ENCODE measurements around the gene SNX1.

SNX1 gene

GRCh38 chr15:64127521-64128270, 31.9 kb downstream of the SNX1 start:
- ChIA-PET CTCF (no interaction called here), POLR2A (ENCODE audit: low non-redundant PET) (no interaction called here)
- no peak for TF ChIP-seq CTCF (conservative IDR thresholded peaks at IDR 0.05; ENCODE audit: low read depth)
- no peak for DNase-seq (ENCODE audit: low spot score)
- H3K27ac ChIP-seq: no peak overlapping the region

GRCh38 chr15:64130159-64130558, 34.4 kb downstream of the SNX1 start:
- CTCF ChIA-PET: interaction anchor here (0.6 to 2.1 kb wide), 2 partner anchors 23 to 51 kb away, joined by 3 to 7 read pairs; no protein-coding TSS in a partner anchor
- DNase-seq (ENCODE audit: low spot score): no peak
- no peak overlapping the region for H3K27ac ChIP-seq
- POLR2A ChIA-PET (ENCODE audit: low non-redundant PET): no interaction called here
- TF ChIP-seq CTCF (conservative IDR thresholded peaks at IDR 0.05; ENCODE audit: low read depth): no peak

GRCh38 chr15:64131547-64131946, 35.8 kb downstream of the SNX1 start:
- ChIA-PET POLR2A (ENCODE audit: low non-redundant PET) (no interaction called here), CTCF (interaction anchor here (0.9 to 2.1 kb wide), 4 partner anchors 9 to 22 kb away, joined by 3 to 7 read pairs (median 4); no protein-coding TSS in a partner anchor)
- no peak overlapping the region for H3K27ac ChIP-seq
- DNase-seq (ENCODE audit: low spot score): no peak
- no peak for TF ChIP-seq CTCF (conservative IDR thresholded peaks at IDR 0.05; ENCODE audit: low read depth)

- no peak overlapping the region for H3K27ac ChIP-seq
- ChIA-PET CTCF (interaction anchor here (1.2 to 2.1 kb wide), 2 partner anchors 15 to 21 kb away, joined by 4 to 7 read pairs; no protein-coding TSS in a partner anchor), POLR2A (ENCODE audit: low non-redundant PET) (no interaction called here)
- no peak for TF ChIP-seq CTCF (conservative IDR thresholded peaks at IDR 0.05; ENCODE audit: low read depth)
- no peak for DNase-seq (ENCODE audit: low spot score)
Observed at GRCh38 chr15:64132217-64132616, 36.4 kb downstream of the SNX1 start.

GRCh38 chr15:64133623-64134344, 38.0 kb downstream of the SNX1 start:
- H3K27ac ChIP-seq: no peak overlapping the region
- TF ChIP-seq CTCF (conservative IDR thresholded peaks at IDR 0.05; ENCODE audit: low read depth): no peak
- CTCF ChIA-PET: interaction anchor here (0.6 to 1.0 kb wide), 2 partner anchors 19 to 524 kb away, joined by 3 to 5 read pairs; no protein-coding TSS in a partner anchor
- no peak for DNase-seq (ENCODE audit: low spot score)
- POLR2A ChIA-PET (ENCODE audit: low non-redundant PET): no interaction called here

GRCh38 chr15:64134345-64134829, 38.6 kb downstream of the SNX1 start:
- H3K27ac ChIP-seq: no peak overlapping the region
- ChIA-PET POLR2A (ENCODE audit: low non-redundant PET) (no interaction called here), CTCF (interaction anchor here (1.0 kb wide), 1 partner anchor 19 kb away, joined by 3 read pairs; no protein-coding TSS in a partner anchor)
- no peak for TF ChIP-seq CTCF (conservative IDR thresholded peaks at IDR 0.05; ENCODE audit: low read depth)
- DNase-seq (ENCODE audit: low spot score): no peak

All from RWPE1 (cell line).